Adrenal gland (tissue), 12 donors: ENCODE data around the gene GNAT1. TPM values are rescaled to one million over a fixed set of nuclear protein-coding genes. Genes with fewer than 3 reads are reported as not detected.

ENCODE experiments used
- DNase-seq, 7 donors: peaks; one replicate each; pipeline ENCODE4 v3.0.0-alpha.2; 2019 to 2020
- H3K27ac ChIP-seq, 5 donors: fragments of 200-600 bp; sonication (generic) in 4 of 5; 1 replicate in 3 of 5; 2 replicates in 2 of 5; pipeline versions ENCODE4 v1.5.1 to v1.8.0; 2016 to 2020; ENCODE audit warnings: mild to moderate bottlenecking in 1 of 5
- H3K27me3 ChIP-seq: fragments of 200-600 bp; 2 replicates; pipeline ENCODE4 v1.8.0; 2021
- H3K36me3 ChIP-seq, 2 donors: fragments of 200-600 bp; replicated peaks in 1 of 2; 1 replicate in 1 of 2; 2 replicates in 1 of 2; pipeline versions ENCODE4 v1.5.1 to v1.8.0; 2018 to 2022
- H3K4me1 ChIP-seq, 2 donors: fragments of 200-600 bp; replicated peaks in 1 of 2; 1 replicate in 1 of 2; 2 replicates in 1 of 2; pipeline versions ENCODE4 v1.5.1 to v1.8.0; 2018 to 2021
- H3K4me3 ChIP-seq, 4 donors: fragments of 200-600 bp; sonication (generic) in 3 of 4; one replicate each; pipeline ENCODE4 v1.5.1; 2016 to 2018
- H3K9me3 ChIP-seq, 3 donors: fragments of 200-600 bp; sonication (generic) in 1 of 3; replicated peaks in 1 of 3; 1 replicate in 2 of 3; 2 replicates in 1 of 3; pipeline versions ENCODE4 v1.5.1 to v1.8.0; 2016 to 2021
- POLR2A ChIP-seq, 2 donors: fragments of 450-650 bp; IDR thresholded peaks; one replicate each; pipeline ENCODE4 v1.6.1; 2017; ENCODE audit warnings: antibody characterized with exemption in 2 of 2, mild to moderate bottlenecking in 2 of 2, moderate library complexity in 1 of 2
- WGBS, 4 donors: extraction: QIAGEN DNeasy Blood & Tissue Kit in 2 of 4; methylation state at CpG; one replicate each; pipeline versions ENCODE4 v1.1.5 to v1.1.7; 2013 to 2017; 5-methylcytosine and 5-hydroxymethylcytosine counted together
- intact Hi-C, 2 donors: fragments of 100-400 bp; cut with DNase I; formaldehyde crosslinking; loops; one replicate each; pipeline versions ENCODE4 v1.14.1 to v1.15.0; 2022 to 2023
- polyA plus RNA-seq, 3 donors: library from polyadenylated mRNA; stranded (reverse); fragments of 200-250 nt in 2 of 3; fragments of 350-450 nt in 1 of 3; fragmentation: Illumina TruSeq in 1 of 3; extraction: RNeasy Lipid Tissue Mini Kit (QIAGEN cat#74804) in 1 of 3; gene quantifications; one replicate each; pipeline ENCODE4 v1.2.3, GENCODE V29; 2013 to 2014
- total RNA-seq, 9 donors: library from RNA; depleted of rRNA in 4 of 9; stranded (reverse); fragments of >200 nt in 4 of 9; fragments of 120-200 nt in 1 of 9; fragmentation: NEBNext Ultra II Directional in 1 of 9; extraction: Animal tissue kit (Norgen Biotek cat#: 25700) in 1 of 9; gene quantifications; one replicate each; pipeline versions ENCODE4 v1.1.0 to v1.2.4, GENCODE V29; 2013 to 2023
- TF ChIP-seq, protein P1 (sequence below), 6 experiments: fragments of 450-650 bp in 4 of 6; fragments of 200-600 bp in 2 of 6; sonication (generic) in 1 of 6; IDR thresholded peaks; 1 replicate in 5 of 6; 2 replicates in 1 of 6; pipeline versions ENCODE4 v1.5.1 to v1.8.0; 2016 to 2021; ENCODE audit warnings: antibody characterized with exemption in 6 of 6, mild to moderate bottlenecking in 2 of 6, moderate library complexity in 1 of 6
- donor health status: healthy with polysubstance abuse.
- donor health status: Bipolar disorder and iron deficiency.
- donor health status: DM: yes; HTN: yes; CAD: no.
- donor health status: DM: no; HTN: no; CAD: no.
- donor health status: DM: no; HTN: no; CAD: no.
- donor health status: DM: yes; HTN: yes; CAD: no.

Gene GNAT1
- total and polyA plus RNA-seq, 12 donors: not detected

DNA sequence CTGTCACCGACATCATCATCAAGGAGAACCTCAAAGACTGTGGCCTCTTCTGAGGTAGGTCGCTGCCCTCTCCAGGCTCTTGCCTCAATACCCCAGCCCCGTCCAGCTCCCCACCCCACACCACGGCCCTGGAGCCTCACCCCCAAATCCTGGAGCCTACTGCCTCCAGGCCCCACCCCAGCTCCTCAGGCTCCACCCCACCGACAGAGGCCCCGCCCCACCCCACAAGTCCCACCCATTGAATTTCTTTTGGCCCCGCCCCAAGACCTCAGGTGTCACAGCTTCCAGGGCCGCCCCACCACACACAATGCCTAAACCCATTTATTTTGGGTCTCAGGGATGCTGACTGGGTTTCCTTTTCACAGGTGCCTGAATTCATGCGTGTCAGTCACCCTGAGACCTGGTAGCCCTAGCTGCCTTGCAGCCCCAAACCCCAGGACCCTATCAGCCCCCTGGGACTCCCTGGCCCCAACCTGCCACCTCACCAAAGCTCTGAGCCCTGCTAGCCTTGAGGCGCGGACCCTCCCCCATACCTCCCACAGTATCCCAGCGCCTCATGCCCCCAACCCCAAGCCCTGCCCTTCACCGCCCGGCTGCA is 3.6 kb downstream of the GNAT1 start:
- no peak overlapping the region for H3K4me3 ChIP-seq
- H3K27ac ChIP-seq: no peak overlapping the region
- H3K27me3 ChIP-seq: peaks cover 34% of the 10 kb centered on the region
- H3K9me3 ChIP-seq: no peaks in the 10 kb centered on the region
- TF ChIP-seq, protein P1, sequence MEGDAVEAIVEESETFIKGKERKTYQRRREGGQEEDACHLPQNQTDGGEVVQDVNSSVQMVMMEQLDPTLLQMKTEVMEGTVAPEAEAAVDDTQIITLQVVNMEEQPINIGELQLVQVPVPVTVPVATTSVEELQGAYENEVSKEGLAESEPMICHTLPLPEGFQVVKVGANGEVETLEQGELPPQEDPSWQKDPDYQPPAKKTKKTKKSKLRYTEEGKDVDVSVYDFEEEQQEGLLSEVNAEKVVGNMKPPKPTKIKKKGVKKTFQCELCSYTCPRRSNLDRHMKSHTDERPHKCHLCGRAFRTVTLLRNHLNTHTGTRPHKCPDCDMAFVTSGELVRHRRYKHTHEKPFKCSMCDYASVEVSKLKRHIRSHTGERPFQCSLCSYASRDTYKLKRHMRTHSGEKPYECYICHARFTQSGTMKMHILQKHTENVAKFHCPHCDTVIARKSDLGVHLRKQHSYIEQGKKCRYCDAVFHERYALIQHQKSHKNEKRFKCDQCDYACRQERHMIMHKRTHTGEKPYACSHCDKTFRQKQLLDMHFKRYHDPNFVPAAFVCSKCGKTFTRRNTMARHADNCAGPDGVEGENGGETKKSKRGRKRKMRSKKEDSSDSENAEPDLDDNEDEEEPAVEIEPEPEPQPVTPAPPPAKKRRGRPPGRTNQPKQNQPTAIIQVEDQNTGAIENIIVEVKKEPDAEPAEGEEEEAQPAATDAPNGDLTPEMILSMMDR (IDR thresholded peaks at IDR 0.05): no peak
- no peak for TF ChIP-seq POLR2A (IDR thresholded peaks at IDR 0.05)
- 25 to 58% (median 49%) methylated on average over 5 to 14 of the region's 14 CpGs for WGBS, 4 donors
- no peaks in the 10 kb centered on the region for H3K36me3 ChIP-seq
- no peak for DNase-seq
- intact Hi-C loops: loop anchor here in 1 of 2 donors (5.0 kb wide), 1 partner anchor 82 kb away; the partner anchor contains the start of gene LSMEM2
- peaks cover 0 to 7% of the 10 kb centered on the region in 2 donors for H3K4me1 ChIP-seq

DNA sequence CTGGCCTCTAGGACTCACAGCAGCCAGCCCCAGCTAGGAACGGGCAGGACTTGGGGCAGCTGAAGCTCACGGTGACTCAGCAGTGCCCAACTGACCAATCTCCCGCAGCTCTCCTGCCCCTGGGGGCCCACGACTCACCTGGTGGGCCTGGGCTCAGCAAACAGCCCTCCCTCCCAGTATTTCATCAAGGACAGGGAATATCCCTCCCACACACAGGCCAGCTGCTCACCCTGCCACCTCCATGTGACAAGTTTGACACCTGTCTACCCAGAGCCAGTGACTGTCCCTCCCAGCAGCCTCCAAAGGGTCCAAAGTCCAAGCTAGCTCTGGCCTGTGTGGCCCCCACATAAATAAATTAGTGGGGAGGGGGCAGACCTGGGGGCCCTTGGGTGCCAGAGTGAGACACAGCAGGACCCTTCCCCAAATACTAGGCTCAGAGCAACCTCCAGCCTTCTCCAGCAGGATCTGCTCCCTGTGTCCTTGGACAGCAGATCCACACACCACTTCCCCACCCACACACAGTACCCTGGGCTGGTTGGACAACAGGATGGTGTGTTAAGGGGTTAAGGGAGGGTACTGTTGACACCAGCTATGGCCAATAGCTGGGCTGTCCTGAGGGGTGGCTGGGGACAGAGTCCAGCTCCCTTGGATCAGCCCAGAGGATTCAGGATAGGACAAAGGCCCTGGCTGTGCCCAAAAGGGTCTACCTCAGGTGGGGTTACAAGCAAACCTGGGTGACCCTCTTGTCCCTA is 4.3 kb downstream of the GNAT1 start:
- H3K9me3 ChIP-seq: no peaks in the 10 kb centered on the region
- TF ChIP-seq, protein P1 (IDR thresholded peaks at IDR 0.05): no peak
- no peak for TF ChIP-seq POLR2A (IDR thresholded peaks at IDR 0.05)
- intact Hi-C loops: no loop called here
- H3K4me1 ChIP-seq: peaks cover 0 to 7% of the 10 kb centered on the region in 2 donors
- no peak overlapping the region for H3K27ac ChIP-seq
- H3K4me3 ChIP-seq: no peak overlapping the region
- no peaks in the 10 kb centered on the region for H3K36me3 ChIP-seq
- H3K27me3 ChIP-seq: peaks cover 34% of the 10 kb centered on the region
- DNase-seq: no peak
- 12 to 50% (median 43%) methylated on average over 3 to 4 of the region's 4 CpGs; no CpG with 5 or more reads in 1 of the 4 donors for WGBS, 4 donors

DNA sequence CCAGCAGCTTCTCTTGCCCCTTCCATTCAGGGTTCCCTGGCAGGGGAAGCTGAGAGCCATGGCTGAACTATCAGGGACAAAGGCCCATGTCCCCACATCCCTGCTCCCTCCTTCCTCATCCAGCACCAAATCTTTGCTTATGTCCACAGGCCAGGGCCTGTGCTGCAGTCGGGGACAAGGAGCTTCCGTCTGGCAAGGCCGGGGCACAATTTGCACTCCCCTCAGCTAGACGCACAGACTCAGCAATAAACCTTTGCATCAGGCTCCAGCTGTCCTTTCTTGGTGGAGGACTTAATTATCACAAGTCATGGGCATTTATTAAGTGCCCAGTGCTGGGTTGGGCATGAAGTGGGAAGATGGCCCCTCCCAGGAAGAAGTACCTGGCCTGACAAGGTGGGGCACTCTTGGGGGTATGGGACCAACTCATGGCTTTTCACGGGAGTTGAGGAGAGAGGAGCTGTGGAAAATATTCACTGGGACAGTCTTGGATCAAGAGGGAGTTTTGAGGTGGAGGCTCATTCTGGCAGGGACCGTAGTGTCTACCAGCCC is 4.9 kb downstream of the GNAT1 start:
- Histone ChIP-seq H3K27ac (no peak overlapping the region), H3K9me3 (no peaks in the 10 kb centered on the region), H3K4me1 (peaks cover 0 to 7% of the 10 kb centered on the region in 2 donors), H3K36me3 (no peaks in the 10 kb centered on the region), H3K27me3 (peaks cover 34% of the 10 kb centered on the region), H3K4me3 (no peak overlapping the region)
- TF ChIP-seq, protein P1 (IDR thresholded peaks at IDR 0.05): no peak
- no peak for TF ChIP-seq POLR2A (IDR thresholded peaks at IDR 0.05)
- intact Hi-C loops: no loop called here
- no peak for DNase-seq
- WGBS, 4 donors: 70 to 81% (median 78%) methylated on average over 6 of the region's 6 CpGs

DNA sequence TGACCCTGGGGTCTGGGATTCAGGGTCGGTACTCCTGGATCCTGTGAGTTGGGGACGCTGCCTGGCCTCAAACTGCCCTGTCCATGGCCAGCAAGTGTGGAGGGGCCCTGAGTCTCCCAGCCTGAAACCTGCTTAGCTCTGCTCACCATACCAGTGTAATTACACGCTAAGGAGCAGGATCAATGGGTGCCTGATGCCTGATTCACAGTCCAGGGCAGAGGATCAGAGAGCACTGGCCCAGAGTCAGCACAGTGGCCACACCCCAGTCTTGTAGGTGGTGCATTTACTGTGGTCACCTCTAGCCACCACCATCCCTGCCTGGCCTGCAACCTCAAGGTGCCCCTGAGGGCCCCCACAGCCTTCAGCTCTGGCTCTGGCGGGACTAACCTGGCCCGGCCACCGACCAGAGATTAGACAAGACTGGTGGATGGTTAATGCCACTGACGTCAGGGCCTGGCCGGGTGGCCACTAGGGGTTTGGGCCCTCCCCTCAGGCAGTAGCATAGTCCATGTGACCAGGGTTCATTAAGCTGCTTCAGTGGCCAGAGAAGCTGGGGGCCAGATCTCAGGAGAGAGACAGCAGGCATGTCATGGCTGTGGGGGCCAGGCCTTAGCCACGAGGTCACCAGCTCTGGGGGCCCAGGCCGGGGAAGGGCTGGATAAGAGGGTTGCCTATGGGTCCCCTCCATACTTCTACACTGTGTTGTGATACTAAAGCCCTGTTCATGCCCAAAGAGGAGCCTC is 10.3 kb downstream of the GNAT1 start:
- Histone ChIP-seq H3K36me3 (no peaks in the 10 kb centered on the region), H3K4me1 (peaks cover 0 to 10% of the 10 kb centered on the region in 2 donors), H3K27ac (no peak overlapping the region), H3K9me3 (no peaks in the 10 kb centered on the region), H3K4me3 (no peak overlapping the region), H3K27me3 (peaks cover 34% of the 10 kb centered on the region)
- WGBS, 4 donors: 74 to 85% (median 80%) methylated on average over 5 to 10 of the region's 10 CpGs
- DNase-seq: no peak
- no peak for TF ChIP-seq POLR2A (IDR thresholded peaks at IDR 0.05)
- TF ChIP-seq, protein P1 (IDR thresholded peaks at IDR 0.05): no peak
- intact Hi-C loops: no loop called here
